Measurements from ENCODE around the gene ZNF710. TPM values are rescaled to one million over a fixed set of nuclear protein-coding genes. Genes with fewer than 3 reads are reported as not detected.

The ZNF710 gene
- total RNA-seq, 2 donors from 2014 or later, result 11.7 to 14.4 TPM

GRCh38 chr15:90030376-90030775 is 29.3 kb downstream of the ZNF710 start:
- H3K4me1 Mint-ChIP-seq, result peaks cover 31% of the 10 kb centered on the region
- no peak for DNase-seq
- H3K9me3 ChIP-seq (ENCODE audit: control insufficient read depth, low read length, poor library complexity, severe bottlenecking), result no peaks in the 10 kb centered on the region
- H3K36me3 Mint-ChIP-seq (ENCODE audit: low read depth), result peaks cover 2% of the 10 kb centered on the region
- H3K27me3 Mint-ChIP-seq, result no peaks in the 10 kb centered on the region
- ATAC-seq, result no peak
- no peak overlapping the region for H3K27ac Mint-ChIP-seq
- H3K4me3 Mint-ChIP-seq, result no peak overlapping the region

- Mint-ChIP-seq H3K4me1 (peaks cover 35% of the 10 kb centered on the region), H3K36me3 (ENCODE audit: low read depth) (peaks cover 3% of the 10 kb centered on the region), H3K4me3 (no peak overlapping the region), H3K27ac (peak overlapping the region; percentile 93), H3K27me3 (no peaks in the 10 kb centered on the region)
- peak; percentile 48 for ATAC-seq
- no peak for DNase-seq
- no peaks in the 10 kb centered on the region for H3K9me3 ChIP-seq (ENCODE audit: control insufficient read depth, low read length, poor library complexity, severe bottlenecking)
Observed at GRCh38 chr15:90031231-90031791, 30.2 kb downstream of the ZNF710 start.

DNA sequence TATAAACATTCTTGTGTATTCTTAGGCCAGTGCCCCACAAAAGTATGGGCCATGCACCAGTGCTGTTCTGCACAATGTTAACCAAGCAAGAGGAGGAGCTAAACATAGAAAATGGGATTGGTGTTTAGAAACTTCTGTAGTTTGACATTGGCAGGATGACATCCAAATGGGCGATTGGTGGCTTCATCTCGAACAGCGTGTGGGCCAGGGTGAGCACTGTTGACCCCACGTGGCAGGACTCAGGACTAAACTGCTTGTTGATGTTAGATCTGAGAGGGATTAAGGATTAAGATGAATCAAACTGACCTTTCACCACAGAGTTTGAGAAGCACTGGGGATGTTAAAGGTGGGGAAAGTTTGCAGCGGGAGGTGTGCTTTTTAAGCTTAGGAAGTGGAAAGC is 31.9 kb downstream of the ZNF710 start:
- Mint-ChIP-seq H3K27me3 (no peaks in the 10 kb centered on the region), H3K27ac (peak overlapping the region; percentile 93), H3K4me1 (peaks cover 39% of the 10 kb centered on the region), H3K4me3 (peak overlapping the region; percentile 50), H3K36me3 (ENCODE audit: low read depth) (peaks cover 4% of the 10 kb centered on the region)
- DNase-seq, result no peak
- no peak for ATAC-seq
- H3K9me3 ChIP-seq (ENCODE audit: control insufficient read depth, low read length, poor library complexity, severe bottlenecking), result no peaks in the 10 kb centered on the region

- H3K36me3 Mint-ChIP-seq (ENCODE audit: low read depth), result peaks cover 4% of the 10 kb centered on the region
Observed at GRCh38 chr15:90033448-90033847, 32.3 kb downstream of the ZNF710 start.

DNA sequence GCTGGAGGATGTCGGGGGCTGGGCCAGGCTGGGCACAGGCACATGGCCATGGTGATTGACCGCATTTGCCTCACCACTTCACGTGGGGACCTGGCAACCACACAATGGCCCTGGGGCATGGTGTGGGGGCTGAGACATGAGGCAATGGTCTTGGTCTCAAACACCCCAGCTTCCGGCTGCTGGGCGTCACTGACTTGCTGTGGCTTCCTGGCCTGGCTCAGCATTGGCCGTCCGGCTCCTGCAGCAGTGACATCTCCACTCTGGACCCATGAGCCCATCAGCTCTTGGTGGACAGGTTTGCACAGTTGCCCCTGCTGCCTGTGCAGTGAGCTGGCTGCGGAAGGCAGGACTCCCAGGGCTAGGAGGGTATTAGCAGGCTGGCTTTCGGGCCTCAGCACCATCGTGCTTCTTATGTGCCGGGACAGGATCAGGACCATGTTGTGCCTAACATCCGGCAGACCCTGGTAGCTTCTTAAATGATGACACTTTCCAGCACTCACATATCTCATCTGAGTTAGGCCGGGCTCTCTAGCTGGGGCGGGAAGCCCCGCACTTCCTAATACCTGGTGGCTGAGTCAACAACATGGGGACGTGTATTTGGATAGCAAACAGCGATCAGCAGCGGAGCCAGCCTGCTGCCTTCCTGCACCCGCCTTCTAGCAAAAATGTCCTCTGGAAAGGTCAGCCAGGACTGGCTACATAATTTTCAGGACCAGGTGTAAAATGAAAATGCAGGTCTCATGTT is 34.1 kb downstream of the ZNF710 start:
- peaks cover 43% of the 10 kb centered on the region for H3K4me1 Mint-ChIP-seq
- no peaks in the 10 kb centered on the region for H3K27me3 Mint-ChIP-seq
- peaks cover 2% of the 10 kb centered on the region for H3K36me3 Mint-ChIP-seq (ENCODE audit: low read depth)
- no peak for DNase-seq
- H3K4me3 Mint-ChIP-seq, result peak overlapping the region; percentile 36
- ATAC-seq, result no peak
- no peaks in the 10 kb centered on the region for H3K9me3 ChIP-seq (ENCODE audit: control insufficient read depth, low read length, poor library complexity, severe bottlenecking)
- H3K27ac Mint-ChIP-seq, result peak overlapping the region; percentile 93

More at GRCh38 chr15:90033448-90033847, 32.3 kb downstream of the ZNF710 start:
- Mint-ChIP-seq H3K27ac (peak overlapping the region; percentile 93), H3K27me3 (no peaks in the 10 kb centered on the region), H3K4me3 (peak overlapping the region; percentile 86), H3K4me1 (peaks cover 40% of the 10 kb centered on the region)
- DNase-seq, result no peak
- no peak for ATAC-seq
- H3K9me3 ChIP-seq (ENCODE audit: control insufficient read depth, low read length, poor library complexity, severe bottlenecking), result no peaks in the 10 kb centered on the region

GRCh38 chr15:90035840-90036230 is 34.7 kb downstream of the ZNF710 start:
- H3K27ac Mint-ChIP-seq, result peak overlapping the region; percentile 93
- no peak for ATAC-seq
- peaks cover 46% of the 10 kb centered on the region for H3K4me1 Mint-ChIP-seq

DNA sequence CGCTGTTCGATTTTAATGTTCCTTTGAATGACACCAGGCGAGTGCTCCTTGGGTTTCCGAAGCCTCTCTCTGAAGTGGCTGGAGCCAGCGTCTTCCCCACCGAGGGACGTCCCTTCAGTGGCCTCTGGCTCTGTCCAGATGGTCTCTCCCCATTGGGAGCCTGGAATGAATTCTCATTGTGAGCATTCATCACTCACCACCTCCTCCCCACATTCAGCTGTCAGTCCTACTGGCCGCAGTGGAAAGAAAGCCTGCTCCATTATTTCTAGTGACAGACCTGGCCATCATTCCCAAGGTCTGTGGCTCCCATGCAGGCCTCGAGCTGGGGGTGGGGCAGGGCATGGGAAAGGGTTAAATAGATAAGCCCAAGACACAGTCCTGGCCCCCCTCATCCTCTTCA is 35.2 kb downstream of the ZNF710 start:
- Mint-ChIP-seq H3K27ac (peak overlapping the region; percentile 93), H3K36me3 (ENCODE audit: low read depth) (peaks cover 2% of the 10 kb centered on the region), H3K27me3 (no peaks in the 10 kb centered on the region), H3K4me1 (peaks cover 50% of the 10 kb centered on the region), H3K4me3 (no peak overlapping the region)
- ATAC-seq, result no peak
- H3K9me3 ChIP-seq (ENCODE audit: control insufficient read depth, low read length, poor library complexity, severe bottlenecking), result no peaks in the 10 kb centered on the region
- no peak for DNase-seq

More at GRCh38 chr15:90035840-90036230, 34.7 kb downstream of the ZNF710 start:
- Mint-ChIP-seq H3K36me3 (ENCODE audit: low read depth) (peaks cover 2% of the 10 kb centered on the region), H3K27me3 (no peaks in the 10 kb centered on the region), H3K4me3 (peak overlapping the region; percentile 36)
- no peak for DNase-seq
- no peaks in the 10 kb centered on the region for H3K9me3 ChIP-seq (ENCODE audit: control insufficient read depth, low read length, poor library complexity, severe bottlenecking)

DNA sequence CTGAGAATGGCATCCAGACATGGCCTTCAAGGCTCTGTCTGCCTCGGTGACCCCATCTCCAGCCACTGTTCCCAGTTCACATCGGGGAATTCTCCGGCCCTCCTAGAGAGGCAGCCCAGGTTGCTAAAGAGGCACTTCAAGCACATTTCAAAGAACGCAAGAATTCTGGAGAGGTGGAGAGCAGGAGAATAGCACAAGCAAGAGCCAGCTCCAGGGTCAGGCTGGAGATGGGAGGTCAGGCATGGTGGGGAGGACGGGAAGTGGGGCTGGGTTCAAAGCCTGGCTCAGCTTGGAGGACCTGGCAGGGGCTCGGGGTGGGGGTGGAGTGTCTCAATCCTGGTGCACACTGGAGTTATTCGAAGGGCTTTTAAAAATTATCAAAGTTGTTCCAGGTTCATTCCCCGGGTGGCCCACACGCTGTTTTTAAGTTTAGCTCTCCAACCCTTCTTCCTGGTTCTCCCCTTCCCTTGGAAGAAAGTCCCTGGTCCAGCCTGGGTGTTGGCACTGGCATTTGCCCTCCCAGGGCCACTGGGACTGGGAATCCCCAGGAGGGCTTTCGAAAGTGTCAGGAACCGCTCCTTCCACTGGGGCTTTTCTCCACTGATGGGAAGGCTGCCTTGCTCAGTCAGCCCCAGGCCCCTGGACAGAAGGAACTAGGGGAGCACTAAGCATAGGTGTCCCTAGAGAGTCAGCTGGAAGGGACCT is 35.8 kb downstream of the ZNF710 start:
- H3K9me3 ChIP-seq (ENCODE audit: control insufficient read depth, low read length, poor library complexity, severe bottlenecking), result no peaks in the 10 kb centered on the region
- Mint-ChIP-seq H3K4me3 (no peak overlapping the region), H3K27ac (peak overlapping the region; percentile 93), H3K36me3 (ENCODE audit: low read depth) (peaks cover 2% of the 10 kb centered on the region), H3K4me1 (peaks cover 49% of the 10 kb centered on the region), H3K27me3 (no peaks in the 10 kb centered on the region)
- ATAC-seq, result no peak
- no peak for DNase-seq

GRCh38 chr15:90037511-90037860 is 36.4 kb downstream of the ZNF710 start:
- ATAC-seq (no peak), DNase-seq (no peak)
- H3K36me3 Mint-ChIP-seq (ENCODE audit: low read depth), result peaks cover 2% of the 10 kb centered on the region
- peaks cover 49% of the 10 kb centered on the region for H3K4me1 Mint-ChIP-seq
- H3K27me3 Mint-ChIP-seq, result no peaks in the 10 kb centered on the region
- H3K27ac Mint-ChIP-seq, result peak overlapping the region; percentile 63
- no peak overlapping the region for H3K4me3 Mint-ChIP-seq
- H3K9me3 ChIP-seq (ENCODE audit: control insufficient read depth, low read length, poor library complexity, severe bottlenecking), result no peaks in the 10 kb centered on the region

DNA sequence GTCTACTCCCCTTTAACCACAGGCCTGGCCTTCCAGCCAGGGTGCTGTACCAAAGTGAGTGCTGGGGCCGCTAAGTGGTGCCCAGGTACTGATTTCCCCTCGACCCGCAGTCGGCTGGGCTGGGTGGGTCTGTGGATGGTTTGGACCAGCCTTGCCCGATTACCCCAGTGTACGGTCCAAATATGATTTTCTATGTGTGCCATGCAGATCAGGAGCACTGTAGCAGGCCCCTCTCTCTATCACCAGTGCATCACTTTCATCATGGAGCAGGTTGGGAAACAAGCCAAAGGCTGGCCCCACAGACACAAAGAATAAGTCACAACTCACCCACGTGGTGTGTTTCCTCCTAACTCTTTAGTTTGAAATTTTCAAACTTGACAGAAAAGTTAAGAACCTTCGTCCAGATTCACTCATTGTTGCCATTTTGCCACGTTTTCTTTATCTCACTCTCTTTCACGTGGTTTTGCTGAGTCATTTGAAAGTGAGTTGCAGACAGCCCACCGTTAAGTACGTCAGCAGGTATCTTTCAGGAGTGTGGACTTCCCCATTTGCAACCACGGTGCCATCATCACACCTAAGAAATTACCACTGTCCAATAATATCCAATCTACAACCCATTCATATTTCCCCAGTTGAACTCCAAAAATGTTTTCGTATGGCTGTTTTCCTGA is 37.0 kb downstream of the ZNF710 start:
- ATAC-seq (peak; percentile 81), DNase-seq (peak in 1 of 3 donors; percentile 21)
- no peaks in the 10 kb centered on the region for H3K9me3 ChIP-seq (ENCODE audit: control insufficient read depth, low read length, poor library complexity, severe bottlenecking)
- peaks cover 47% of the 10 kb centered on the region for H3K4me1 Mint-ChIP-seq
- H3K27me3 Mint-ChIP-seq, result no peaks in the 10 kb centered on the region
- H3K27ac Mint-ChIP-seq, result peak overlapping the region; percentile 63
- H3K4me3 Mint-ChIP-seq, result no peak overlapping the region
- peaks cover 2% of the 10 kb centered on the region for H3K36me3 Mint-ChIP-seq (ENCODE audit: low read depth)

DNA sequence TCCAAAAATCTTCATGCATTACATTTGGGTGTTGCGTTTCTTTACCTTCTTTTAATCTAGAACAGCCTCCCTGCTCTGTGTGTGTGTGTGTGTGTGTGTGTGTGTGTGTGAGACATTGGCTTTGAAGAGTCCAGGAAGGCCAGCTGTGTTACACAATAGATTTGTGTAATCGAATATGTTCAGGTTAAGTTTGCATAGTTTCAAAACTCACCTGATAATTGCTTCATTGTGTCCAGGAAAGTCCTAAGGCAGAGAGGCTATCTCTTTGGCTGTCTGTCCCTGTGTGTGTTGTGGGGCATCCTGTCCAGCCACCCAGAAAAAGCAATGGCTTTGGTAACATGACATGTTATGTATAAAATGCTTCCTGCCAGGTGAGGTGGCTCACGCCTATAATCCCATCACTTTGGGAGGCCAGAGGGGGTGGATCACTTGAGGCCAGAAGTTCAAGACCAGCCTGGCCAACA is 37.5 kb downstream of the ZNF710 start:
- DNase-seq, result no peak
- Mint-ChIP-seq H3K4me1 (peaks cover 41% of the 10 kb centered on the region), H3K4me3 (no peak overlapping the region), H3K27ac (peak overlapping the region; percentile 63), H3K36me3 (ENCODE audit: low read depth) (peaks cover 2% of the 10 kb centered on the region), H3K27me3 (no peaks in the 10 kb centered on the region)
- no peaks in the 10 kb centered on the region for H3K9me3 ChIP-seq (ENCODE audit: control insufficient read depth, low read length, poor library complexity, severe bottlenecking)
- ATAC-seq, result no peak

DNA sequence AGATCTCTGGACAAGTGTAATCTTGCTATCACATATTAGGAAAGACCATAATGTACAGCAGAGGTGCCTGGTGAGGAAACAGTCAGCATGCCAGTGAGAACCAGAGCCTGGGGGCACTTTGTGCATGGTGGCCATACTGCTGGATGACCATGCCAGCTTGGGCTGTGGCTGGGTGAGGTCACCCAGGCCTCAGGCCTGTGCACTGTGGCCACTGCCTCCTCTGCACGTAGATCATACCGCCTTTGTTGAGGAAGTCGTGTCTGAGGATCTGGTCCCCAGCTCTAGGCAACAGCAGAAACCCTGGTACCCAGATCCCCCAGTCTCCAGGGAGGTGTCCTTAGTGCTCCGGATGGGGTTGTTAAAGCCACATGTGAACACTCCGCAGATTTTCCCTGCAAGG is 38.9 kb downstream of the ZNF710 start:
- Mint-ChIP-seq H3K4me3 (no peak overlapping the region), H3K27me3 (no peaks in the 10 kb centered on the region), H3K4me1 (peaks cover 32% of the 10 kb centered on the region), H3K27ac (peak overlapping the region; percentile 63), H3K36me3 (ENCODE audit: low read depth) (peaks cover 4% of the 10 kb centered on the region)
- DNase-seq, result no peak
- no peak for ATAC-seq
- H3K9me3 ChIP-seq (ENCODE audit: control insufficient read depth, low read length, poor library complexity, severe bottlenecking), result no peaks in the 10 kb centered on the region

GRCh38 chr15:90040618-90041017 is 39.5 kb downstream of the ZNF710 start:
- Mint-ChIP-seq H3K4me1 (peaks cover 36% of the 10 kb centered on the region), H3K36me3 (ENCODE audit: low read depth) (peaks cover 5% of the 10 kb centered on the region), H3K4me3 (no peak overlapping the region), H3K27me3 (no peaks in the 10 kb centered on the region), H3K27ac (peak overlapping the region; percentile 63)
- H3K9me3 ChIP-seq (ENCODE audit: control insufficient read depth, low read length, poor library complexity, severe bottlenecking), result no peaks in the 10 kb centered on the region
- DNase-seq (no peak), ATAC-seq (no peak)

Measured in T-helper 17 cell (primary cell).